Measurements from ENCODE around the gene SUSD3.

Gene SUSD3

GRCh38 chr9:93027750-93028149, 30.8 kb upstream of the SUSD3 start:
- H3K27ac ChIP-seq = no peak overlapping the region
- CTCF ChIA-PET = no interaction called here
- DNase-seq (ENCODE audit: low spot score) = no peak
- POLR2A ChIA-PET (ENCODE audit: low non-redundant PET) = no interaction called here
- no peak for TF ChIP-seq CTCF (conservative IDR thresholded peaks at IDR 0.05; ENCODE audit: low read depth)

- ChIA-PET CTCF (interaction anchor here (0.7 kb wide), 1 partner anchor 816 kb away, joined by 3 read pairs; no protein-coding TSS in a partner anchor), POLR2A (ENCODE audit: low non-redundant PET) (no interaction called here)
- no peak for TF ChIP-seq CTCF (conservative IDR thresholded peaks at IDR 0.05; ENCODE audit: low read depth)
- H3K27ac ChIP-seq = no peak overlapping the region
- no peak for DNase-seq (ENCODE audit: low spot score)
Measured at GRCh38 chr9:93028448-93029006, 30.0 kb upstream of the SUSD3 start.

GRCh38 chr9:93030642-93031628, 27.6 kb upstream of the SUSD3 start:
- ChIA-PET CTCF (no interaction called here), POLR2A (ENCODE audit: low non-redundant PET) (no interaction called here)
- no peak overlapping the region for H3K27ac ChIP-seq
- no peak for TF ChIP-seq CTCF (conservative IDR thresholded peaks at IDR 0.05; ENCODE audit: low read depth)
- DNase-seq (ENCODE audit: low spot score) = no peak

- ChIA-PET POLR2A (ENCODE audit: low non-redundant PET) (no interaction called here), CTCF (interaction anchor here (0.6 kb wide), 1 partner anchor 59 kb away, joined by 3 read pairs; no protein-coding TSS in a partner anchor)
- TF ChIP-seq CTCF (conservative IDR thresholded peaks at IDR 0.05; ENCODE audit: low read depth) = no peak
- no peak overlapping the region for H3K27ac ChIP-seq
- peak; percentile 45 for DNase-seq (ENCODE audit: low spot score)
Measured at GRCh38 chr9:93031629-93032430, 26.7 kb upstream of the SUSD3 start.

- TF ChIP-seq CTCF (conservative IDR thresholded peaks at IDR 0.05; ENCODE audit: low read depth) = no peak
- no peak for DNase-seq (ENCODE audit: low spot score)
- POLR2A ChIA-PET (ENCODE audit: low non-redundant PET) = no interaction called here
- H3K27ac ChIP-seq = no peak overlapping the region
- CTCF ChIA-PET = interaction anchor here (0.6 kb wide), 1 partner anchor 60 kb away, joined by 3 read pairs; no protein-coding TSS in a partner anchor
Measured at GRCh38 chr9:93032545-93032944, 26.0 kb upstream of the SUSD3 start.

- H3K27ac ChIP-seq = no peak overlapping the region
- ChIA-PET CTCF (interaction anchor here (0.6 kb wide), 2 partner anchors 320 to 1799 kb away, joined by 3 to 5 read pairs; no protein-coding TSS in a partner anchor), POLR2A (ENCODE audit: low non-redundant PET) (no interaction called here)
- no peak for DNase-seq (ENCODE audit: low spot score)
- TF ChIP-seq CTCF (conservative IDR thresholded peaks at IDR 0.05; ENCODE audit: low read depth) = no peak
Measured at GRCh38 chr9:93033531-93033930, 25.0 kb upstream of the SUSD3 start.
